Neural progenitor cell (in vitro differentiated cells): ENCODE results near the gene NDUFS8. TPM values are rescaled to one million over a fixed set of nuclear protein-coding genes. Genes with fewer than 3 reads are reported as not detected.
A peak's percentile ranks its signal among the peaks of the same experiment; 100 is the strongest.

Experiments used
- DNase-seq: peaks from one replicate; pipeline ENCODE4 v3.0.0-alpha.2; 2016; ENCODE audit warnings: low spot score
- H2AFZ ChIP-seq: fragments of 200-600 bp; sonication (generic); replicated peaks from 2 replicates; pipeline ENCODE4 v1.6.1; 2016; ENCODE audit warnings: antibody characterized with exemption
- H3F3A ChIP-seq: fragments of 200-600 bp; sonication (generic); 2 replicates; pipeline ENCODE4 v1.6.1; 2016; ENCODE audit warnings: antibody characterized with exemption, low read depth
- H3K27ac ChIP-seq: fragments of 200-600 bp; sonication (generic); 2 replicates; pipeline ENCODE4 v1.5.1; 2016; ENCODE audit warnings: mild to moderate bottlenecking
- H3K27me3 ChIP-seq: fragments of 200-600 bp; sonication (generic); 2 replicates; pipeline ENCODE4 v1.6.1; 2016; ENCODE audit warnings: mild to moderate bottlenecking, moderate library complexity
- H3K36me3 ChIP-seq: fragments of 200-600 bp; sonication (generic); 2 replicates; pipeline ENCODE4 v1.5.1; 2016
- H3K4me1 ChIP-seq: fragments of 200-600 bp; sonication (generic); 2 replicates; pipeline ENCODE4 v1.6.1; 2016; ENCODE audit warnings: mixed run types
- H3K4me2 ChIP-seq: fragments of 200-600 bp; sonication (generic); 2 replicates; pipeline ENCODE4 v1.6.1; 2016
- H3K4me3 ChIP-seq: fragments of 200-600 bp; sonication (generic); 2 replicates; pipeline ENCODE4 v1.5.1; 2016
- H3K79me2 ChIP-seq: fragments of 200-600 bp; sonication (generic); 2 replicates; pipeline ENCODE4 v1.6.1; 2016; ENCODE audit warnings: low read depth
- H3K9ac ChIP-seq: fragments of 200-600 bp; sonication (generic); 2 replicates; pipeline ENCODE4 v1.6.1; 2016
- H3K9me3 ChIP-seq: fragments of 200-600 bp; sonication (generic); 2 replicates; pipeline ENCODE4 v1.5.1; 2016; ENCODE audit warnings: low read depth
- H4K20me1 ChIP-seq: fragments of 200-600 bp; sonication (generic); 2 replicates; pipeline ENCODE4 v1.6.1; 2016; ENCODE audit warnings: low read depth
- H3K27ac Mint-ChIP-seq: 3 replicates; pipeline ENCODE4 v1.8.0; 2021; ENCODE audit warnings: mixed read lengths
- H3K27me3 Mint-ChIP-seq: 2 replicates; pipeline ENCODE4 v1.8.0; 2022; ENCODE audit warnings: low read depth, mild to moderate bottlenecking, inconsistent platforms, moderate library complexity, mixed read lengths; ENCODE audit not compliant: insufficient read depth
- H3K36me3 Mint-ChIP-seq: 3 replicates; pipeline ENCODE4 v1.8.0; 2021; ENCODE audit warnings: mixed read lengths
- H3K4me1 Mint-ChIP-seq: 3 replicates; pipeline ENCODE4 v1.8.0; 2021; ENCODE audit warnings: mixed read lengths
- H3K4me3 Mint-ChIP-seq: 3 replicates; pipeline ENCODE4 v1.8.0; 2021; ENCODE audit warnings: mild to moderate bottlenecking, moderate library complexity, mixed read lengths
- H3K9me3 Mint-ChIP-seq: 3 replicates; pipeline ENCODE4 v1.8.0; 2020; ENCODE audit warnings: mixed read lengths
- EZH2 ChIP-seq: fragments of 200-600 bp; sonication (generic); IDR thresholded peaks from 2 replicates; pipeline ENCODE4 v1.6.1; 2017; ENCODE audit warnings: antibody characterized with exemption, mild to moderate bottlenecking, moderate library complexity
- EZH2phosphoT487 ChIP-seq: fragments of 200-600 bp; sonication (generic); IDR thresholded peaks from 2 replicates; pipeline ENCODE4 v1.6.1; 2017; ENCODE audit warnings: antibody characterized with exemption
- total RNA-seq: library from RNA; depleted of rRNA; stranded (reverse); fragments of >200 nt; gene quantifications from 2 replicates; pipeline ENCODE4 v1.2.3, GENCODE V29; 2015; ENCODE audit warnings: low replicate concordance
- TF ChIP-seq, protein P1 (sequence below): fragments of 200-600 bp; sonication (generic); IDR thresholded peaks from 2 replicates; pipeline ENCODE4 v1.5.1; 2017; ENCODE audit warnings: antibody characterized with exemption, mild to moderate bottlenecking

NDUFS8 gene
- total RNA-seq, 1 donor from 2014 or later, result 46.7 TPM

GRCh38 chr11:68076371-68077042 lies 46.0 kb downstream of the NDUFS8 start:
- Histone ChIP-seq H3K4me2 (no peak overlapping the region), H3K4me1 (no peaks in the 10 kb centered on the region), H3K79me2 (no peaks in the 10 kb centered on the region), H2AFZ (no peak overlapping the region), H3K9ac (no peak overlapping the region), H3K4me3 (no peak overlapping the region), H4K20me1 (no peaks in the 10 kb centered on the region), H3F3A (no peaks in the 10 kb centered on the region), H3K9me3 (no peaks in the 10 kb centered on the region), H3K27ac (no peak overlapping the region), H3K27me3 (no peaks in the 10 kb centered on the region), H3K36me3 (no peaks in the 10 kb centered on the region)
- TF ChIP-seq EZH2 (no peak), EZH2phosphoT487 (no peak)
- TF ChIP-seq, protein P1, sequence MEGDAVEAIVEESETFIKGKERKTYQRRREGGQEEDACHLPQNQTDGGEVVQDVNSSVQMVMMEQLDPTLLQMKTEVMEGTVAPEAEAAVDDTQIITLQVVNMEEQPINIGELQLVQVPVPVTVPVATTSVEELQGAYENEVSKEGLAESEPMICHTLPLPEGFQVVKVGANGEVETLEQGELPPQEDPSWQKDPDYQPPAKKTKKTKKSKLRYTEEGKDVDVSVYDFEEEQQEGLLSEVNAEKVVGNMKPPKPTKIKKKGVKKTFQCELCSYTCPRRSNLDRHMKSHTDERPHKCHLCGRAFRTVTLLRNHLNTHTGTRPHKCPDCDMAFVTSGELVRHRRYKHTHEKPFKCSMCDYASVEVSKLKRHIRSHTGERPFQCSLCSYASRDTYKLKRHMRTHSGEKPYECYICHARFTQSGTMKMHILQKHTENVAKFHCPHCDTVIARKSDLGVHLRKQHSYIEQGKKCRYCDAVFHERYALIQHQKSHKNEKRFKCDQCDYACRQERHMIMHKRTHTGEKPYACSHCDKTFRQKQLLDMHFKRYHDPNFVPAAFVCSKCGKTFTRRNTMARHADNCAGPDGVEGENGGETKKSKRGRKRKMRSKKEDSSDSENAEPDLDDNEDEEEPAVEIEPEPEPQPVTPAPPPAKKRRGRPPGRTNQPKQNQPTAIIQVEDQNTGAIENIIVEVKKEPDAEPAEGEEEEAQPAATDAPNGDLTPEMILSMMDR, result no peak
- peaks cover 2% of the 10 kb centered on the region for H3K4me1 Mint-ChIP-seq
- H3K27ac Mint-ChIP-seq, result no peak overlapping the region
- peak; percentile 16 for DNase-seq
- H3K36me3 Mint-ChIP-seq, result peaks cover 36% of the 10 kb centered on the region
- H3K9me3 Mint-ChIP-seq, result no peaks in the 10 kb centered on the region
- no peak overlapping the region for H3K4me3 Mint-ChIP-seq
- peaks cover 4% of the 10 kb centered on the region for H3K27me3 Mint-ChIP-seq

- Mint-ChIP-seq H3K36me3 (peaks cover 37% of the 10 kb centered on the region), H3K9me3 (no peaks in the 10 kb centered on the region), H3K27me3 (peaks cover 4% of the 10 kb centered on the region), H3K4me3 (no peak overlapping the region), H3K4me1 (peaks cover 2% of the 10 kb centered on the region), H3K27ac (no peak overlapping the region)
- Histone ChIP-seq H3K9me3 (no peaks in the 10 kb centered on the region), H3K4me2 (no peak overlapping the region), H3K79me2 (no peaks in the 10 kb centered on the region), H4K20me1 (no peaks in the 10 kb centered on the region), H3K9ac (no peak overlapping the region), H2AFZ (no peak overlapping the region), H3K4me1 (no peaks in the 10 kb centered on the region), H3F3A (no peaks in the 10 kb centered on the region), H3K36me3 (no peaks in the 10 kb centered on the region), H3K27ac (no peak overlapping the region), H3K27me3 (no peaks in the 10 kb centered on the region), H3K4me3 (no peak overlapping the region)
- no peak for DNase-seq
- TF ChIP-seq EZH2phosphoT487 (no peak), EZH2 (no peak)
- TF ChIP-seq, protein P1, result no peak
These were observed 47.4 kb downstream of the NDUFS8 start for GRCh38 chr11:68077617-68078582.

- Mint-ChIP-seq H3K4me1 (peaks cover 2% of the 10 kb centered on the region), H3K4me3 (no peak overlapping the region), H3K36me3 (peaks cover 25% of the 10 kb centered on the region), H3K27me3 (peaks cover 2% of the 10 kb centered on the region), H3K27ac (no peak overlapping the region), H3K9me3 (no peaks in the 10 kb centered on the region)
- DNase-seq, result no peak
- Histone ChIP-seq H3F3A (peaks cover 7% of the 10 kb centered on the region), H3K4me2 (no peak overlapping the region), H2AFZ (no peak overlapping the region), H3K4me1 (no peaks in the 10 kb centered on the region), H3K27ac (no peak overlapping the region), H3K4me3 (no peak overlapping the region), H3K9me3 (no peaks in the 10 kb centered on the region), H3K36me3 (no peaks in the 10 kb centered on the region), H3K9ac (no peak overlapping the region), H3K27me3 (no peaks in the 10 kb centered on the region), H4K20me1 (no peaks in the 10 kb centered on the region), H3K79me2 (peaks cover 6% of the 10 kb centered on the region)
- TF ChIP-seq EZH2, result no peak
- TF ChIP-seq EZH2phosphoT487, result no peak
- TF ChIP-seq, protein P1, result no peak
These were observed 50.4 kb downstream of the NDUFS8 start for GRCh38 chr11:68080860-68081259.
